ENCODE results near the gene GPR45. TPM values are rescaled to one million over a fixed set of nuclear protein-coding genes. Genes with fewer than 3 reads are reported as not detected.

GPR45 gene
- total RNA-seq (2013; cell fraction: nucleolus; rRNA removed) = not detected in 2 replicates
- total RNA-seq (2014; rRNA removed) (not detected in 2 replicates), total RNA-seq (2014; rRNA removed; fragmentation: Illumina TruSeq; extraction: Trizol) (not detected in 2 replicates), total RNA-seq (2021) (not detected in 2 replicates), polyA plus RNA-seq (2011; rRNA removed) (not detected in 2 replicates), polyA plus RNA-seq (2014; fragmentation: Illumina TruSeq; extraction: Trizol) (not detected in 2 replicates), polyA plus RNA-seq (2014; fragmentation: Nextera tagmentation; extraction: Ambion mirVana) (not detected), polyA plus RNA-seq (2014; rRNA removed) (0.11 TPM in 1 of 2 replicates, not detected in the other), polyA plus RNA-seq (2016; fragmentation: Nextera tagmentation; extraction: Ambion mirVana) (not detected), polyA minus RNA-seq (2011; rRNA and poly(A)+ RNA removed) (not detected in 2 replicates), Bru-seq, nascent RNA (not detected), BruChase-seq, experiment 1, labeled RNA remaining after a 6-hour chase (not detected), BruChase-seq, experiment 2, labeled RNA remaining after a 2-hour chase (not detected)
- not detected for polyA plus RNA-seq (2011; ENCODE audit: low read depth)
- not detected in 2 replicates for polyA plus RNA-seq (2011; cell fraction: cytosol; rRNA removed)
- not detected in 2 replicates for polyA plus RNA-seq (2011; cell fraction: nucleus; rRNA removed)
- polyA plus RNA-seq (2012) = not detected in 2 replicates
- polyA minus RNA-seq (2011; cell fraction: cytosol; rRNA and poly(A)+ RNA removed) = not detected in 2 replicates
- polyA minus RNA-seq (2011; cell fraction: nucleus; rRNA and poly(A)+ RNA removed) = not detected in 2 replicates
- long read RNA-seq, experiment 1 = 0 reads
- long read RNA-seq, experiment 2 = 0 reads

GRCh38 chr2:105241443-105241842 lies at the start of gene GPR45:
Gene GPR45 (plus strand): TSS chr2:105241743. CDS start chr2:105241859, 116 bp downstream.
- in situ Hi-C loops (cut with MboI) = no loop called here
- no peak within 1 kb of the TSS for H3K4me3 ChIP-seq
- TF ChIP-seq, protein P1, sequence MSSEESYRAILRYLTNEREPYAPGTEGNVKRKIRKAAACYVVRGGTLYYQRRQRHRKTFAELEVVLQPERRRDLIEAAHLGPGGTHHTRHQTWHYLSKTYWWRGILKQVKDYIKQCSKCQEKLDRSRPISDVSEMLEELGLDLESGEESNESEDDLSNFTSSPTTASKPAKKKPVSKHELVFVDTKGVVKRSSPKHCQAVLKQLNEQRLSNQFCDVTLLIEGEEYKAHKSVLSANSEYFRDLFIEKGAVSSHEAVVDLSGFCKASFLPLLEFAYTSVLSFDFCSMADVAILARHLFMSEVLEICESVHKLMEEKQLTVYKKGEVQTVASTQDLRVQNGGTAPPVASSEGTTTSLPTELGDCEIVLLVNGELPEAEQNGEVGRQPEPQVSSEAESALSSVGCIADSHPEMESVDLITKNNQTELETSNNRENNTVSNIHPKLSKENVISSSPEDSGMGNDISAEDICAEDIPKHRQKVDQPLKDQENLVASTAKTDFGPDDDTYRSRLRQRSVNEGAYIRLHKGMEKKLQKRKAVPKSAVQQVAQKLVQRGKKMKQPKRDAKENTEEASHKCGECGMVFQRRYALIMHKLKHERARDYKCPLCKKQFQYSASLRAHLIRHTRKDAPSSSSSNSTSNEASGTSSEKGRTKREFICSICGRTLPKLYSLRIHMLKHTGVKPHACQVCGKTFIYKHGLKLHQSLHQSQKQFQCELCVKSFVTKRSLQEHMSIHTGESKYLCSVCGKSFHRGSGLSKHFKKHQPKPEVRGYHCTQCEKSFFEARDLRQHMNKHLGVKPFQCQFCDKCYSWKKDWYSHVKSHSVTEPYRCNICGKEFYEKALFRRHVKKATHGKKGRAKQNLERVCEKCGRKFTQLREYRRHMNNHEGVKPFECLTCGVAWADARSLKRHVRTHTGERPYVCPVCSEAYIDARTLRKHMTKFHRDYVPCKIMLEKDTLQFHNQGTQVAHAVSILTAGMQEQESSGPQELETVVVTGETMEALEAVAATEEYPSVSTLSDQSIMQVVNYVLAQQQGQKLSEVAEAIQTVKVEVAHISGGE (CRISPR knock-in tag; IDR thresholded peaks at IDR 0.05) = no peak
- TF ChIP-seq PAX5 (IDR thresholded peaks at IDR 0.05; ENCODE audit: borderline replicate concordance, low read depth, low read length) = no peak
- TF ChIP-seq CREB1 (IDR thresholded peaks at IDR 0.05; ENCODE audit: low read depth) = no peak
- no peak for TF ChIP-seq ZNF384 (IDR thresholded peaks at IDR 0.05; ENCODE audit: borderline replicate concordance, low read depth, low read length)
- no peak for TF ChIP-seq BHLHE40 (IDR thresholded peaks at IDR 0.05; ENCODE audit: borderline replicate concordance in 1 of 2, low read depth in 2 of 2, low read length in 1 of 2)
- intact Hi-C loops (cut with micrococcal nuclease; ENCODE audit: unreplicated experiment) = no loop called here
- 64% methylated on average over 10 of the region's 10 CpGs for WGBS (ENCODE audit: insufficient coverage, insufficient replicate concordance, low lambda C conversion rate, missing lambda C conversion rate)
- H3K36me3 ChIP-seq (ENCODE audit: control insufficient read depth in 2 of 2, insufficient read depth in 2 of 2, low read length in 1 of 2) = no peaks in the 10 kb centered on the region
- CTCF ChIA-PET = interaction anchor here (1.7 to 11.9 kb wide), 2 partner anchors 13 to 128 kb away, joined by 3 to 291 read pairs; no protein-coding TSS in a partner anchor
- no peaks in the 10 kb centered on the region for H3K9me3 ChIP-seq (replicated peaks; ENCODE audit: control insufficient read depth, insufficient read depth, low read length)
- H3K27ac ChIP-seq (ENCODE audit: control insufficient read depth, insufficient read depth) = no peak within 1 kb of the TSS
- FAIRE-seq = no peak
- POLR2A ChIA-PET = interaction anchor here (0.9 kb wide), 1 partner anchor 35 kb away, joined by 3 read pairs; no protein-coding TSS in a partner anchor
- no peak within 1 kb of the TSS for H2AFZ ChIP-seq (ENCODE audit: control insufficient read depth, low read depth, low read length)
- no peaks in the 10 kb centered on the region for H3K79me2 ChIP-seq (ENCODE audit: control insufficient read depth, insufficient read depth, low read length)
- SMC1A ChIA-PET (ENCODE audit: uncharacterized antibody, unreplicated experiment) = interaction anchor here (0.9 to 5.0 kb wide), 3 partner anchors 25 to 126 kb away, joined by 3 to 37 read pairs (median 4); no protein-coding TSS in a partner anchor
- H3K4me2 ChIP-seq (ENCODE audit: control insufficient read depth, insufficient read depth) = no peak within 1 kb of the TSS
- no peaks in the 10 kb centered on the region for H3K4me1 ChIP-seq (ENCODE audit: control insufficient read depth, insufficient read depth, low read length)
- H3K27me3 ChIP-seq (replicated peaks in 1 of 2; ENCODE audit: control insufficient read depth in 2 of 2, insufficient read depth in 2 of 2, low read length in 1 of 2) = peaks cover 0 to 1% of the 10 kb centered on the region in 2 experiments; a peak in 1 of 4 replicates
- RAD21 ChIA-PET (ENCODE audit: unreplicated experiment) = interaction anchor here (0.7 kb wide), 1 partner anchor 10 kb away, joined by 3 read pairs; no protein-coding TSS in a partner anchor
- no TSS peak for BruUV-seq (replicated peaks)
- no peak for ATAC-seq
- no peak for DNase-seq (ENCODE audit: low read depth, low spot score)
- no peaks in the 10 kb centered on the region for H4K20me1 ChIP-seq (ENCODE audit: control insufficient read depth, insufficient read depth)
- H3K9ac ChIP-seq (ENCODE audit: control insufficient read depth, insufficient read depth, low read length) = no peak within 1 kb of the TSS

All from GM12878 (cell line).